Measurements from ENCODE around the gene ZNF555. TPM values are rescaled to one million over a fixed set of nuclear protein-coding genes. Genes with fewer than 3 reads are reported as not detected.

The ZNF555 gene
- total and polyA plus RNA-seq, 9 donors: 4.5 to 18.0 (median 13.5) TPM

GRCh38 chr19:2854849-2855248, 13.6 kb downstream of the ZNF555 start:
- TF ChIP-seq, protein P1, sequence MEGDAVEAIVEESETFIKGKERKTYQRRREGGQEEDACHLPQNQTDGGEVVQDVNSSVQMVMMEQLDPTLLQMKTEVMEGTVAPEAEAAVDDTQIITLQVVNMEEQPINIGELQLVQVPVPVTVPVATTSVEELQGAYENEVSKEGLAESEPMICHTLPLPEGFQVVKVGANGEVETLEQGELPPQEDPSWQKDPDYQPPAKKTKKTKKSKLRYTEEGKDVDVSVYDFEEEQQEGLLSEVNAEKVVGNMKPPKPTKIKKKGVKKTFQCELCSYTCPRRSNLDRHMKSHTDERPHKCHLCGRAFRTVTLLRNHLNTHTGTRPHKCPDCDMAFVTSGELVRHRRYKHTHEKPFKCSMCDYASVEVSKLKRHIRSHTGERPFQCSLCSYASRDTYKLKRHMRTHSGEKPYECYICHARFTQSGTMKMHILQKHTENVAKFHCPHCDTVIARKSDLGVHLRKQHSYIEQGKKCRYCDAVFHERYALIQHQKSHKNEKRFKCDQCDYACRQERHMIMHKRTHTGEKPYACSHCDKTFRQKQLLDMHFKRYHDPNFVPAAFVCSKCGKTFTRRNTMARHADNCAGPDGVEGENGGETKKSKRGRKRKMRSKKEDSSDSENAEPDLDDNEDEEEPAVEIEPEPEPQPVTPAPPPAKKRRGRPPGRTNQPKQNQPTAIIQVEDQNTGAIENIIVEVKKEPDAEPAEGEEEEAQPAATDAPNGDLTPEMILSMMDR (IDR thresholded peaks at IDR 0.05): no peak
- TF ChIP-seq EP300 (IDR thresholded peaks at IDR 0.05) (no peak), POLR2A (IDR thresholded peaks at IDR 0.05) (no peak)
- intact Hi-C loops (cut with DNase I): no loop called here
- H3K27ac ChIP-seq: no peak overlapping the region
- no peak for DNase-seq
- peaks cover 0 to 39% of the 10 kb centered on the region in 2 donors for H3K9me3 ChIP-seq
- no peaks in the 10 kb centered on the region for H3K27me3 ChIP-seq
- WGBS, 3 donors: 97 to 100% (median 99%) methylated on average over 3 of the region's 3 CpGs
- peaks cover 4% of the 10 kb centered on the region for H3K36me3 ChIP-seq
- no peaks in the 10 kb centered on the region for H3K4me1 ChIP-seq (ENCODE audit: insufficient read depth)
- no peak overlapping the region for H3K4me3 ChIP-seq

- no peak for TF ChIP-seq EP300 (IDR thresholded peaks at IDR 0.05)
- TF ChIP-seq, protein P1 (IDR thresholded peaks at IDR 0.05): no peak
- TF ChIP-seq POLR2A (IDR thresholded peaks at IDR 0.05): no peak
- Histone ChIP-seq H3K36me3 (peaks cover 4% of the 10 kb centered on the region), H3K4me3 (no peak overlapping the region), H3K9me3 (peaks cover 0 to 24% of the 10 kb centered on the region in 2 donors), H3K27me3 (no peaks in the 10 kb centered on the region), H3K4me1 (ENCODE audit: insufficient read depth) (no peaks in the 10 kb centered on the region), H3K27ac (no peak overlapping the region)
- 97 to 98% (median 97%) methylated on average over 5 of the region's 5 CpGs for WGBS, 3 donors
- intact Hi-C loops (cut with DNase I): no loop called here
- no peak for DNase-seq
Measured at GRCh38 chr19:2856457-2857050, 15.3 kb downstream of the ZNF555 start.

DNA sequence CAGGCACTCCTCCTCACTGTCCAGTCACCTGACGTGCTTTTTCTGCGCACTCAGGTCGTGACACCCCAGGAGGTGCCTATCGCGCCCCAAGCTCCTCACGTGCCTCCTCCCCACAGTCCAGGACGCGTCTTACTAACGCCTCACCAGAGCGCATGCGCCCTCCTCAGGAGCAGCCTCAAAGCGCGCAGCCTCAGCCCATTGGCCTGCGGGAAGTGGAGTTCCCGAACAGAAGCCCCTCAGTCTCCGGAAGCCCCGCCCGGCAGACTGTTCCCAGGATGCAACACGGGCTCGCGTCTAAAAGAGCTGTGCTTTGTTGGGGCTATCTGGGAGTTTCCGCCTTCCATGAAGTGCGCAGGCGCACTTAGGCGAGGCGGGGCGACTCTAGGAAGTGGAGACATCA, 17.6 kb downstream of the ZNF555 start:
- Histone ChIP-seq H3K27me3 (no peaks in the 10 kb centered on the region), H3K4me1 (ENCODE audit: insufficient read depth) (no peaks in the 10 kb centered on the region), H3K27ac (no peak overlapping the region), H3K36me3 (no peaks in the 10 kb centered on the region), H3K4me3 (no peak overlapping the region), H3K9me3 (peaks cover 0 to 4% of the 10 kb centered on the region in 2 donors)
- DNase-seq: no peak
- WGBS, 3 donors: 76 to 78% (median 77%) methylated on average over 27 of the region's 27 CpGs
- intact Hi-C loops (cut with DNase I): no loop called here
- TF ChIP-seq, protein P1 (IDR thresholded peaks at IDR 0.05): no peak

- Histone ChIP-seq H3K27ac (no peak overlapping the region), H3K27me3 (no peaks in the 10 kb centered on the region), H3K4me1 (ENCODE audit: insufficient read depth) (peaks cover 14% of the 10 kb centered on the region), H3K9me3 (no peaks in the 10 kb centered on the region), H3K4me3 (no peak overlapping the region), H3K36me3 (no peaks in the 10 kb centered on the region)
- TF ChIP-seq, protein P1 (IDR thresholded peaks at IDR 0.05): no peak
- no peak for TF ChIP-seq POLR2A (IDR thresholded peaks at IDR 0.05)
- TF ChIP-seq EP300 (IDR thresholded peaks at IDR 0.05): no peak
- DNase-seq: no peak
- intact Hi-C loops (cut with DNase I): no loop called here
- WGBS, 3 donors: 39 to 67% (median 47%) methylated on average over 10 of the region's 10 CpGs
Measured at GRCh38 chr19:2863816-2864215, 22.5 kb downstream of the ZNF555 start.

Data from ovary (tissue), 9 donors.